ENCODE measurements around the gene ST3GAL2. TPM values are rescaled to one million over a fixed set of nuclear protein-coding genes. Genes with fewer than 3 reads are reported as not detected.
"Not testable (repeated sequence)": the region's sequence is repeated elsewhere in the genome, so short reads cannot be mapped to it uniquely, and the experiment has no call there.

Gene ST3GAL2
- total RNA-seq, 2 experiments from 2014 or later, result 9.3 to 9.9 TPM

DNA sequence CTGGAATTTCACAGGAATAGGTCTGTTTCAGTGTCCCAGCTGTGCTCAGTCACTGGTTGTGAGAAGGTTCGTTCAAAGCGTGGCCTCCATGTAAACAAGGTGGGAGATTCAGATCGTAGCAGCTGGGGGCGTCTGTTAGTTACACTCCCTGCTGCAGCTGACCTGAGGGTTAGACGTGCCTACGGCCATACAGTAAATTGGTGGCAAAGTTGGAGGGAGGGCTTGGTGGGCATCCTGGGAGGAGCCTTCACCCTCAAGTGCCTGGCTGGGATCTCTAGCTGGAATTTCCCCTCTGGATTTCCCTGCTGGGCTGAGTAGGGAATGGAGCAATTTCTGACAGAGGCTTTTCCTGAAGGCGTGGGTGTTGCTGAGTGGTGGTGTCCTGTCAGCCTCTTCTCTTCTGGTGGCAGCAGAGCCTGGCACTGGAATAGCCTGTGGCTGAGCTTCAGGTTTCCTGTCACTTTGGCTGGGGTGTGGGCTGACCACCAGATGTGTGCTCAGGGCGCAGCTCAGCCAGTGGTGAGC, 21.9 kb upstream of the ST3GAL2 start:
- no peak overlapping the region for H3K4me3 Mint-ChIP-seq
- H3K4me1 Mint-ChIP-seq (ENCODE audit: low read depth), result peaks cover 6% of the 10 kb centered on the region
- no peak for DNase-seq
- intact Hi-C loops (cut with micrococcal nuclease), result no loop called here
- CTCF ChIA-PET, result no interaction called here
- H3K27me3 Mint-ChIP-seq (ENCODE audit: low read depth), result no peaks in the 10 kb centered on the region
- no peak overlapping the region for H3K27ac Mint-ChIP-seq
- H3K9me3 Mint-ChIP-seq, result no peaks in the 10 kb centered on the region
- no peaks in the 10 kb centered on the region for H3K36me3 Mint-ChIP-seq (ENCODE audit: low read depth)

DNA sequence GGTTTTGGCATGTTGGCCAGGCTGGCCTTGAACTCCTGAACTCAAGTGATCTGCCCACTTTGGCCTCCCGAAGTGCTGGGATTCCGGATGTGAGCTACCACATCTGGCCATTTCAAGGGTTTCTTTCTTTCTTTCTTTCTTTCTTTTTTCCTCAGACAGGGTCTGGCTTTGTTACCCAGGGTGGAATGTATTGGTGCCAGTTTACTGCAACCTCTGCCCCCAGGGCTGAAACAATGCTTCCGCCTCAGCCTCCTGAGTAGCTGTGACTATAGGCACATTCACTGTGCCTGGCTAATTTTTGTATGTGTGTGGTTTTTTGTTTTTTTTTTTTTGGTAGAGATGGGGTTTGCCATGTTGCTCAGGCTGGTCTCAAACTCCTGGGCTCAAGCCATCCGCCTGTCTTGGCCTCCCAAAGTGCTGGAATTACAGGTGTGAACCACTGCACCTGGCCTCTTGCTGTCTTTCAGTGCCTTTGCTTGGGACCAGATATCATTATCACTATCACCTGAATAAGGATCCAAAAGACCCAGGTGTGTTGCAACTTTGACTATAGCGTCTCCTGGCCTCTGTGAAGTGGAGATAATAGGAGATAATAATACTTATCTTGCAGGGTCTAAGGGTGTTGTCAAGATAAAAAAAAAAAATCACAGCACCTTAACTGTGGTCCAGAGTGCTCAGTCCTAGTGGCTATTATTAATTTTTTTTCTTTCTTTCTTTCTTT, 18.7 kb upstream of the ST3GAL2 start:
- Mint-ChIP-seq H3K4me1 (ENCODE audit: low read depth) (peaks cover 18% of the 10 kb centered on the region), H3K36me3 (ENCODE audit: low read depth) (no peaks in the 10 kb centered on the region), H3K4me3 (no peak overlapping the region), H3K27me3 (ENCODE audit: low read depth) (no peaks in the 10 kb centered on the region), H3K27ac (no peak overlapping the region), H3K9me3 (no peaks in the 10 kb centered on the region)
- intact Hi-C loops (cut with micrococcal nuclease), result no loop called here
- no peak for DNase-seq
- CTCF ChIA-PET, result interaction anchor here (0.6 kb wide), 1 partner anchor 1064 kb away, joined by 4 read pairs; no protein-coding TSS in a partner anchor

DNA sequence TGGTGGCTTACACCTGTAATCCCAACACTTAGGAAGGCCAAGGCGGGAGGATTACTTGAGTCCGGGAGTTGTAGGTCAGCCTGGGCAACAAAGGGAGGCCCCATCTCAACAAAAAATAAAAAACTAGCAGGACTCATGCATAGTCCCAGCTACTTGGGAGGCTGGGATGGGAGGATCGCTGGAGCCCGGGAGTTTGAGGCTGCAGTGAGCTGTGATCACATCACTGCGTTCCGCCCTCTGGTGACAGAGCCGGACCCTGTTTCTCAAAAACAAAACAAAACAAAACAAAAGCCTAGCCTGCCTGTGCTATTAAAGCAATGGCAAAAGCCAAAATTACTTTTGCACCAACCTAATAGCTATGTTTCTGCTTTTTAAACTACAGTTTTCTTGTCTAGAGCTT, 17.0 kb upstream of the ST3GAL2 start:
- Mint-ChIP-seq H3K4me3 (peak overlapping the region; percentile 86), H3K4me1 (ENCODE audit: low read depth) (peaks cover 18% of the 10 kb centered on the region), H3K27me3 (ENCODE audit: low read depth) (no peaks in the 10 kb centered on the region), H3K27ac (no peak overlapping the region), H3K36me3 (ENCODE audit: low read depth) (no peaks in the 10 kb centered on the region), H3K9me3 (no peaks in the 10 kb centered on the region)
- intact Hi-C loops (cut with micrococcal nuclease), result loop anchor here (2.0 kb wide), 3 partner anchors 51 to 67 kb away; partner anchors contain the start of genes COG4 and SF3B3
- CTCF ChIA-PET, result interaction anchor here (0.6 to 1.5 kb wide), 7 partner anchors 20 to 646 kb away, joined by 3 to 6 read pairs (median 3); no protein-coding TSS in a partner anchor
- no peak for DNase-seq

DNA sequence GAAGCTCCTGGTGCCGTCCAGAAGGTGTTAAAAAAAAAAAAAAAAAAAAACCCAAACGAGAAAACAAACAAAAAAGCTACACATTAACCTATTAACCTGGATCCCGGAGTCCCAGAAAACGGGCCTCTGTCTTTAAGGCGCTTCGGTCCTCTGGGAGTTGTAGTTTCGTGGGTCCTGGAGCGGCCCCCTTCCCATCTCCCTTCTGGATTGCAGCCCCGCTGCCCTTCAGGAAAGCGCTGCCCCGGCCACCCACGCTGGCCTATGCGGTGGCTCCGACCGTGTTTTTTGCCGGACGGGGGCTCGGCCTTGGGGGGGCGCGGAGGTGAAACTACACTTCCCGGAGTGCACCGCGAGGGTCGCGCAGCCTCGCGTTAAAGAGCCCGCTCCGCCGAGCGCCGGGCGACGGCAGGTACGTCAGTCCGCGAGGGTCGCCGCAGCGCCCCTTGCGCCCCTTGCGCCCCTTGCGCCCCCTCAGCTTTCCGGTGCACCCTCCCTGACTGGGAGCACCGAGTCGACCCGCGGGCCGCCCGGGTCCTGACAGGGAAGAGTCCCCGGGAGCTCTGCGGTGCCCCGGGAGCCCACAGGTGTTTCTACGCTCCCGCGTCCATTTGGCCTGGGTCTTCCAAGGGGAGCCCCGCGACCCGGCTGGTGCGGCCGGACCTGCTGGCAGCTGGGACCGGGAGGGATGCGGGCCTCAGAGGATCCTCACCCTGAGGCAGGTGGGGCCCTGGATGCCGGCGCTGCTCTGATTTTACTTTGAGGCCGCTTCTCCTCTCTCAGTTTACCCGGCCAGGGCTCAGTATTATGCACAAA, 15.5 kb upstream of the ST3GAL2 start, which contains the start of gene FCSK:
FCSK (plus strand) TSS at position 374 of the 813 bp plus-strand sequence. CDS start 8,596 bp downstream, outside the sequence.
- no peaks in the 10 kb centered on the region for H3K9me3 Mint-ChIP-seq
- DNase-seq, result peak; percentile 62
- peak within 1 kb of the TSS; percentile 86 for H3K4me3 Mint-ChIP-seq
- H3K27me3 Mint-ChIP-seq (ENCODE audit: low read depth), result no peaks in the 10 kb centered on the region
- peaks cover 18% of the 10 kb centered on the region for H3K4me1 Mint-ChIP-seq (ENCODE audit: low read depth)
- no peaks in the 10 kb centered on the region for H3K36me3 Mint-ChIP-seq (ENCODE audit: low read depth)
- intact Hi-C loops (cut with micrococcal nuclease), result loop anchor here (1.0 to 2.0 kb wide), 7 partner anchors 15 to 73 kb away; partner anchors contain the start of genes COG4, SF3B3 and ST3GAL2
- H3K27ac Mint-ChIP-seq, result peak within 1 kb of the TSS; percentile 88
- CTCF ChIA-PET, result interaction anchor here (1.2 to 1.6 kb wide), 4 partner anchors 15 to 75 kb away, joined by 3 to 5 read pairs (median 3); partner anchors contain the start of gene ST3GAL2

DNA sequence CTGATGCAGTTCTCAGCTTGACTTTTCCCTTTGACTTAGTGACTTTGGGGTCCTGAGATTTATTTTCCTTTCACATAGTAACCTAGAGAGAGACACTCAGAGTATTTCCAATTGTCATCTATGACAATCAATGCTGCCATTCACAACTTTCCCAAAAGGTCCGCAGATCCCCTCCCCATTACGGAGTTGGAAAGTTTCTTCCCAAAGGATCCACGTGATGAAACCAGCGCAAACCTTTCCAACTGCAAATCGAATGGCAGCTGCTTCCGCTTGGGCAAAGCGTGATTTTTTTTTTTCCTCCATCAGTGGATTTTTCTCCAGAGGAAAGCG, 15.0 kb upstream of the ST3GAL2 start:
- Mint-ChIP-seq H3K36me3 (ENCODE audit: low read depth) (no peaks in the 10 kb centered on the region), H3K4me3 (peak overlapping the region; percentile 86), H3K27ac (peak overlapping the region; percentile 88), H3K9me3 (no peaks in the 10 kb centered on the region), H3K4me1 (ENCODE audit: low read depth) (peaks cover 18% of the 10 kb centered on the region), H3K27me3 (ENCODE audit: low read depth) (no peaks in the 10 kb centered on the region)
- CTCF ChIA-PET, result interaction anchor here (1.6 kb wide), 2 partner anchors 15 to 74 kb away, joined by 3 to 5 read pairs; partner anchors contain the start of gene ST3GAL2
- DNase-seq, result no peak
- intact Hi-C loops (cut with micrococcal nuclease), result loop anchor here (1.0 to 2.0 kb wide), 7 partner anchors 15 to 73 kb away; partner anchors contain the start of genes COG4, SF3B3 and ST3GAL2

DNA sequence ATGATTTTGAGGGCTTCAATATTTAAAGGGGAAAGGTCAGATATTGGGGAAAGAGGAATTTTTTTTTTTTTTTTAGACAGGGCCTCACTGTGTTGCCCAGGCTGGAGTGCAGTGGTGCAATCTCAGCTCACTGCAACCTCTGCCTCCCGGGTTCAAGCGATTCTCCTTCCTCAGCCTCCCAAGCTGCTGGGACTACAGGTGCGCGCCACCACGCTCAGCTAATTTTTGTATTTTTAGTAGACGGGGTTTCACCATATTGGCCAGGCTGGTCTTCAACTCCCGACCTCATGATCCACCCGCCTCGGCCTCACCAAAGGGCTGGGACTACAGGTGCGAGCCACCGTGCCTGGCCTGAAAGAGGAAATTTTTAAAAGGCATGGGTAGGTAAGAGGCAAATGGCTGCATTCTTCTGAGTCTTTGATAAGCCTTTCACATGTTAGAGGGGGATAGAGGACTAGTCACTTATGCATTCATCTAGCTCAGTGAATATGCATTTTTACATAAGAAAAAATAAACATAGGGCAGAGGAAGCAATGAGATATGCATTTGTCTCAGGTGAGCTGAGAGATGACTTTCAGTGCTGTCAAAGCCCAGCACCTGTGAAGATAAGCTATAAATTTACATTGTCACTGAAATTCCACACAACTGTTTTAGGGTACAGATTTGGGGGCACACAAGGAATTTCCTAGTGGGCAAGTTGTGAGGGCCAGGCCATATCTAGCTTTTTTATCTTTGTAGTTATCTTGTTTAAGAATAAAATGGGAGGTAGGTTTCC, 14.4 kb upstream of the ST3GAL2 start:
- no peak for DNase-seq
- H3K4me3 Mint-ChIP-seq, result peak overlapping the region; percentile 86
- intact Hi-C loops (cut with micrococcal nuclease), result no loop called here
- no peaks in the 10 kb centered on the region for H3K27me3 Mint-ChIP-seq (ENCODE audit: low read depth)
- H3K9me3 Mint-ChIP-seq, result no peaks in the 10 kb centered on the region
- H3K27ac Mint-ChIP-seq, result peak overlapping the region; percentile 88
- CTCF ChIA-PET, result interaction anchor here (0.6 to 1.6 kb wide), 4 partner anchors 14 to 201 kb away, joined by 3 to 5 read pairs (median 3); partner anchors contain the start of genes EXOSC6 and ST3GAL2
- H3K4me1 Mint-ChIP-seq (ENCODE audit: low read depth), result peaks cover 18% of the 10 kb centered on the region
- H3K36me3 Mint-ChIP-seq (ENCODE audit: low read depth), result no peaks in the 10 kb centered on the region

DNA sequence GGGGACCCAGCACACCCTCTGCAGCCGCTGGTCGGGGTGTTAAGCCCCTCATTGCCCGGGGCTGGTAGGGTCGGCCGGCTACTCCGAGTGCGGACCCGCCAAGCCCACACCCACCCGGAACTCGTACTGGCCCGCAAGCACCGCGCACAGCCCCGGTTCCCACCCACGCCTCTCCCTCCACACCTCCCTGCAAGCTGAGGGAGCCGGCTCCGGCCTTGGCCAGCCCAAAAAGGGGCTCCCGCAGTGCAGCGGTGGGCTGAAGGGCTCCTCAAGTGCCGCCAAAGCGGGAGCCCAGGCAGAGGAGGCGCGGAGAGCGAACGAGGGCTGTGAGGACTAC, 12.1 kb upstream of the ST3GAL2 start:
- DNase-seq; intact Hi-C loops (cut with micrococcal nuclease); H3K27ac Mint-ChIP-seq; H3K4me3 Mint-ChIP-seq; H3K36me3 Mint-ChIP-seq (ENCODE audit: low read depth); H3K9me3 Mint-ChIP-seq; H3K27me3 Mint-ChIP-seq (ENCODE audit: low read depth): not testable (repeated sequence)
- CTCF ChIA-PET, result interaction anchor here (0.6 kb wide), 1 partner anchor 80 kb away, joined by 3 read pairs; no protein-coding TSS in a partner anchor
- peaks cover 15% of the 10 kb centered on the region for H3K4me1 Mint-ChIP-seq (ENCODE audit: low read depth)

DNA sequence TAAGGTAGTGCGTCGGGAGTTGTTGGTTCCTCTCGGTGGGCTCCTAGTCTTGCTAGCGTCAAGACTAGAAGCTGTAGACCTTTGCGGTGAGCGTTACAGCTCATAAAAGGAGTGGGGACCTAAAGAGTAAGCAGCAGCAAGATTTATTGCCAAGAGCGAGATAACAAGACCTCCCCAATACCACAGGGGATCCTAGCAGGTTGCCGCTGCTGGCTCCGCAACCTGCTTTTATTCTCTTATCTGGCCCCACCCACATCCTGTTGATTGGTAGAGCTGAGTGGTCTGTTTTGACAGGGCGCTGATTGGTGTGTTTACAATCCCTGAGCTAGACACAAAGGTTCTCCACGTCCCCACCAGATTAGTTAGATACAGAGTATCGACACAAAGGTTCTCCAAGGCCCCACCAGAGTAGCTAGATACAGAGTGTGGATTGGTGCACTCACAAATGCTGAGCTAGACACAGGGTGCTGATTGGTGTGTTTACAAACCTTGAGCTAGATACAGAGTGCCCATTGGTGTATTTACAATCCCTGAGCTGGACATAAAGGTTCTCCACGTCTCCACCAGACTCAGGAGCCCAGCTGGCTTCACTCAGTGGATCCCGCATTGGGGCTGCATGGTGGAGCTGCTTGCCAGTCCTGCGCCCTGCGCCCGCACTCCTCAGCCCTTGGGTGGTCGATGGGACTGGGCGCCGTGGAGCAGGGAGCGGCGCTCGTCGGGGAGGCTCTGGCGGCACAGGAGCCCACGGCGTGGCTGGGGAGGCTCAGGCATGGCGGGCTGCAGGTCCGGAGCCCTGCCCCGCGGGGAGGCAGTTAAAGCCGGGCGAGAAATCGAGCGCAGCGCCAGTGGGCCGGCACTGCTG, 11.5 kb upstream of the ST3GAL2 start:
- H3K36me3 Mint-ChIP-seq (ENCODE audit: low read depth); intact Hi-C loops (cut with micrococcal nuclease); H3K9me3 Mint-ChIP-seq; H3K27ac Mint-ChIP-seq; DNase-seq; H3K4me1 Mint-ChIP-seq (ENCODE audit: low read depth); H3K4me3 Mint-ChIP-seq; H3K27me3 Mint-ChIP-seq (ENCODE audit: low read depth): not testable (repeated sequence)
- CTCF ChIA-PET, result interaction anchor here (0.6 to 0.7 kb wide), 2 partner anchors 39 to 80 kb away, joined by 3 to 4 read pairs; no protein-coding TSS in a partner anchor

DNA sequence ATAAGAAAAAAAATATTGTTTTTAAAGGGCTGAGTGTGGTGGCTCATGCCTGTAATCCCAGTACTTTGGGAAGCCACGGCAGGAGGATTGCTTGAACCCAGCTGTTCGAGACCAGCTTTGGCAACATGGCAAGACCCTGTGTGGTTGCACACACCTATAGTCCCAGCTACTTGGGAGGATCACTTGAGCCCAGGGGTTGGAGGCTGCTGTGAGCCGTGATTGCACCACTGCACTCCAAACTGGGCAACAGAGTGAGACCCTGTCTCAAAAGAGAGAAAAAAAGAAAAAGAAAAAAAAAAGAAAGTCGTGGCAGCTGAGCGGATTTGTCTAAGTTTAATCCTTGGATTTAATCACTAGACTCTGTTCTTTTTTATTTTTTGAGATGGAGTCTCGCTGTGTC, 9.2 kb upstream of the ST3GAL2 start:
- intact Hi-C loops (cut with micrococcal nuclease), result no loop called here
- Mint-ChIP-seq H3K27ac (no peak overlapping the region), H3K4me1 (ENCODE audit: low read depth) (no peaks in the 10 kb centered on the region), H3K4me3 (no peak overlapping the region), H3K36me3 (ENCODE audit: low read depth) (no peaks in the 10 kb centered on the region), H3K27me3 (ENCODE audit: low read depth) (no peaks in the 10 kb centered on the region), H3K9me3 (no peaks in the 10 kb centered on the region)
- no peak for DNase-seq
- CTCF ChIA-PET, result no interaction called here

DNA sequence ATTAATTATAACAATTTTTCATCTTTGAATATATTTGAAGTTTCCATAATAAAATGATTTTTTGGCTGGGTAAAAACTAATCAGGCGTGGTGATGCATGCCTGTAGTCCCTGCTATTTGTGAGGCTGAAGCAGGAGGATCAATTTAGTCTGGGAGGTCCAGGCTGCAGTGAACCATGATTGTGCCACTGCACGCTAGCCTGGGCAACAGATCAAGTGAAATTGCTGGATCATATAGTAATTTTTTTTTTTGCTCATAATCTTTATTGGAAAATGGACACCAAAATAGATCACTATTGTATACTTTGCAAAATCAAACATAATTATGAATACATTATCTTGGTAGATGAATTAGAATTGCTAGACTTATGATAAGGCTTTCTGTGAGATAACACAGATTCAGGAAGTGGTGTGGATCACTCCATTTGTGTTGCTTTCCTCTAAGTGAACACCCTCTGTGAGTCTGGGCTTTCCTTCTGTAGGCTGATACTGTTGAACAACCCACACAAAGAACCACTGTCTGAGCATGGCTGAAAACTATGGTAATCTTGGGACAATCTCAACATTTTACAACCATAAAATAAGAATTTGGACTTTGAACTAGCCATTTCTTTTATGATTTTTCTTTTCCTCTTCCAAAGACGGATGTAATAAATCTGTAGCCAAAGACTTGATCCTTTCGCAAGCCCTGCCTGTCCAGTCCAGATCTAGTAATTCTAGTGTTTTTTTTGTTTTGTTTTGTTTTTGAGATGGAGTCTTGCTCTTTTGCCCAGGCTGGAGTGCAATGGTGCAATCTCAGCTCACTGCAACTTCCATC, 5.6 kb upstream of the ST3GAL2 start:
- no peak overlapping the region for H3K4me3 Mint-ChIP-seq
- DNase-seq, result no peak
- H3K27ac Mint-ChIP-seq, result no peak overlapping the region
- H3K27me3 Mint-ChIP-seq (ENCODE audit: low read depth), result no peaks in the 10 kb centered on the region
- no peaks in the 10 kb centered on the region for H3K4me1 Mint-ChIP-seq (ENCODE audit: low read depth)
- CTCF ChIA-PET, result no interaction called here
- no peaks in the 10 kb centered on the region for H3K36me3 Mint-ChIP-seq (ENCODE audit: low read depth)
- intact Hi-C loops (cut with micrococcal nuclease), result no loop called here
- H3K9me3 Mint-ChIP-seq, result no peaks in the 10 kb centered on the region

Data from activated naive CD4-positive, alpha-beta T cell treated with anti-CD3 and anti-CD28 coated beads for 36 hours (primary cell).